Mesendoderm (in vitro differentiated cells): Measurements from ENCODE around the gene NT5DC4.

Source experiments
- DNase-seq: peaks from one replicate; pipeline ENCODE4 v3.0.0; 2013
- H2AK5ac ChIP-seq: 2 replicates; pipeline ENCODE4 v1.6.1; 2013; ENCODE audit warnings: low read length, inconsistent platforms
- H2BK120ac ChIP-seq: 2 replicates; pipeline ENCODE4 v1.6.1; 2013; ENCODE audit warnings: low read depth, mild to moderate bottlenecking, low read length, moderate library complexity, mixed read lengths
- H2BK15ac ChIP-seq: replicated peaks from 2 replicates; pipeline ENCODE4 v1.6.1; 2013; ENCODE audit warnings: low read depth, mild to moderate bottlenecking, moderate library complexity
- H2BK5ac ChIP-seq: 2 replicates; pipeline ENCODE4 v1.6.1; 2013; ENCODE audit warnings: low read length, inconsistent platforms
- H3K18ac ChIP-seq: 2 replicates; pipeline ENCODE4 v1.6.1; 2013; ENCODE audit warnings: mild to moderate bottlenecking, low read length, mixed read lengths
- H3K23ac ChIP-seq: one replicate; pipeline ENCODE4 v1.6.1; 2013; ENCODE audit warnings: low read length
- H3K27ac ChIP-seq: 2 replicates; pipeline ENCODE4 v1.5.1; 2013; ENCODE audit warnings: low read depth, mild to moderate bottlenecking, inconsistent platforms, low read length, moderate library complexity
- H3K27me3 ChIP-seq: 2 replicates; pipeline ENCODE4 v1.6.1; 2013; ENCODE audit warnings: low read length, control low read depth, mild to moderate bottlenecking, inconsistent platforms; ENCODE audit not compliant: insufficient read depth, poor library complexity
- H3K36me3 ChIP-seq: 2 replicates; pipeline ENCODE4 v1.6.1; 2013; ENCODE audit warnings: low read length, inconsistent platforms; ENCODE audit not compliant: control insufficient read depth, insufficient read depth
- H3K4ac ChIP-seq: one replicate; pipeline ENCODE4 v1.6.1; 2013; ENCODE audit warnings: low read depth, mild to moderate bottlenecking, low read length, moderate library complexity
- H3K4me1 ChIP-seq: 2 replicates; pipeline ENCODE4 v1.6.1; 2013; ENCODE audit warnings: low read depth, low read length, inconsistent platforms; ENCODE audit not compliant: control insufficient read depth
- H3K4me2 ChIP-seq: 2 replicates; pipeline ENCODE4 v1.6.1; 2013; ENCODE audit warnings: low read length
- H3K4me3 ChIP-seq: 2 replicates; pipeline ENCODE4 v1.5.1; 2013; ENCODE audit warnings: mild to moderate bottlenecking, low read length
- H3K56ac ChIP-seq: one replicate; pipeline ENCODE4 v1.6.1; 2013; ENCODE audit warnings: low read length
- H3K79me1 ChIP-seq: 2 replicates; pipeline ENCODE4 v1.6.1; 2013; ENCODE audit warnings: low read length, inconsistent platforms
- H3K79me2 ChIP-seq: 2 replicates; pipeline ENCODE4 v1.6.1; 2013; ENCODE audit warnings: mild to moderate bottlenecking, low read length; ENCODE audit not compliant: control insufficient read depth, insufficient read depth
- H3K9ac ChIP-seq: 2 replicates; pipeline ENCODE4 v1.6.1; 2013; ENCODE audit warnings: low read length, inconsistent platforms
- H4K5ac ChIP-seq: one replicate; pipeline ENCODE4 v1.6.1; 2013; ENCODE audit warnings: low read length
- H4K8ac ChIP-seq: one replicate; pipeline ENCODE4 v1.6.1; 2013; ENCODE audit warnings: low read depth, mild to moderate bottlenecking, control low read depth, low read length, moderate library complexity
- WGBS: extraction: QIAGEN DNeasy Blood & Tissue Kit; methylation state at CpG from one replicate; pipeline ENCODE4 v1.1.7; 2013; ENCODE audit warnings: low lambda C conversion rate, missing lambda C conversion rate; ENCODE audit not compliant: insufficient coverage; ENCODE audit errors: extremely low coverage; 5-methylcytosine and 5-hydroxymethylcytosine counted together

NT5DC4 gene

GRCh38 chr2:112730216-112730615, 9.4 kb downstream of the NT5DC4 start:
- H3K27ac ChIP-seq = no peak overlapping the region
- no peak overlapping the region for H3K9ac ChIP-seq
- H2BK15ac ChIP-seq = no peak overlapping the region
- H3K4me1 ChIP-seq = no peaks in the 10 kb centered on the region
- no peaks in the 10 kb centered on the region for H3K27me3 ChIP-seq
- WGBS = no CpG with 5 or more reads among the region's 8 CpGs
- H3K4me3 ChIP-seq = no peak overlapping the region
- no peaks in the 10 kb centered on the region for H3K79me2 ChIP-seq
- H2BK5ac ChIP-seq = no peak overlapping the region
- DNase-seq = no peak
- H3K4ac ChIP-seq = no peak overlapping the region
- no peaks in the 10 kb centered on the region for H3K36me3 ChIP-seq
- no peak overlapping the region for H2BK120ac ChIP-seq
- no peak overlapping the region for H3K23ac ChIP-seq
- no peak overlapping the region for H3K4me2 ChIP-seq
- H3K56ac ChIP-seq = no peak overlapping the region
- H2AK5ac ChIP-seq = no peak overlapping the region
- no peak overlapping the region for H4K5ac ChIP-seq
- H3K18ac ChIP-seq = no peak overlapping the region
- no peaks in the 10 kb centered on the region for H3K79me1 ChIP-seq
- H4K8ac ChIP-seq = no peak overlapping the region

DNA sequence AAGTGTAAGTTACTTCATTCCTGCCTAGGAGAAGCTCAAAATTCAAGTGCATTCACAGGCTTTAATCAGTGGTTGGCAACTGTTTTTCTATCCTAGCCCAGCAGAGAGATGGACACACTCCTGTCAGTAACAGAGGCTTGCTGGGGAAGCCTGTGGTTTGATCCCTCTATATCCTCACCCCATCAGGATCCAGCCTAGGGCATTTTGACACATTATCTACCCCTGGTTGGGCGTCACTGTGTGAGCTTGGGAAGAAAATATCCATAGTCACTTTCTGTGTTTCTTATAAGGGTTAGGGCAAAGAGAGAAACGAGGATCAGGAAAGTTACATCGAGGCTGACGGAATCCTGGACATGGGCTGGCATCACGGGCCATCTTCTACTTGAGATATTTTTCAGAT, 10.0 kb downstream of the NT5DC4 start:
- no peak overlapping the region for H3K56ac ChIP-seq

GRCh38 chr2:112731479-112731878, 10.7 kb downstream of the NT5DC4 start:
- Histone ChIP-seq H2BK5ac (no peak overlapping the region), H4K5ac (no peak overlapping the region), H3K4me3 (no peak overlapping the region), H2AK5ac (no peak overlapping the region), H3K18ac (no peak overlapping the region), H4K8ac (no peak overlapping the region), H2BK15ac (no peak overlapping the region), H3K79me2 (no peaks in the 10 kb centered on the region), H3K9ac (no peak overlapping the region), H3K56ac (no peak overlapping the region), H3K4ac (no peak overlapping the region), H3K79me1 (no peaks in the 10 kb centered on the region), H3K27ac (no peak overlapping the region), H3K27me3 (no peaks in the 10 kb centered on the region), H3K4me2 (no peak overlapping the region), H3K23ac (no peak overlapping the region), H3K4me1 (no peaks in the 10 kb centered on the region), H3K36me3 (no peaks in the 10 kb centered on the region), H2BK120ac (no peak overlapping the region)
- no peak for DNase-seq
- no CpG with 5 or more reads among the region's 2 CpGs for WGBS

More for the DNA sequence above, 10.0 kb downstream of the NT5DC4 start:
- Histone ChIP-seq H3K27me3 (no peaks in the 10 kb centered on the region), H3K79me2 (no peaks in the 10 kb centered on the region), H4K5ac (no peak overlapping the region), H3K4ac (no peak overlapping the region), H3K4me1 (no peaks in the 10 kb centered on the region), H2AK5ac (no peak overlapping the region), H3K79me1 (no peaks in the 10 kb centered on the region), H4K8ac (no peak overlapping the region), H3K4me2 (no peak overlapping the region), H3K18ac (no peak overlapping the region), H2BK15ac (no peak overlapping the region), H3K27ac (no peak overlapping the region), H2BK5ac (no peak overlapping the region), H3K23ac (no peak overlapping the region), H3K36me3 (no peaks in the 10 kb centered on the region), H2BK120ac (no peak overlapping the region), H3K9ac (no peak overlapping the region), H3K4me3 (no peak overlapping the region)
- peak; percentile 37 for DNase-seq
- no CpG with 5 or more reads among the region's 5 CpGs for WGBS

GRCh38 chr2:112733456-112733855, 12.6 kb downstream of the NT5DC4 start:
- Histone ChIP-seq H3K36me3 (peaks cover 2% of the 10 kb centered on the region), H3K4me1 (no peaks in the 10 kb centered on the region), H2AK5ac (no peak overlapping the region), H3K23ac (no peak overlapping the region), H3K9ac (no peak overlapping the region), H2BK15ac (no peak overlapping the region), H3K27ac (no peak overlapping the region), H3K56ac (no peak overlapping the region), H3K79me1 (no peaks in the 10 kb centered on the region), H3K18ac (no peak overlapping the region), H3K4me3 (no peak overlapping the region), H2BK120ac (no peak overlapping the region), H3K4ac (no peak overlapping the region), H3K79me2 (no peaks in the 10 kb centered on the region), H4K8ac (no peak overlapping the region), H4K5ac (no peak overlapping the region), H2BK5ac (no peak overlapping the region), H3K4me2 (no peak overlapping the region), H3K27me3 (no peaks in the 10 kb centered on the region)
- DNase-seq = no peak
- WGBS = no CpG with 5 or more reads among the region's 4 CpGs

DNA sequence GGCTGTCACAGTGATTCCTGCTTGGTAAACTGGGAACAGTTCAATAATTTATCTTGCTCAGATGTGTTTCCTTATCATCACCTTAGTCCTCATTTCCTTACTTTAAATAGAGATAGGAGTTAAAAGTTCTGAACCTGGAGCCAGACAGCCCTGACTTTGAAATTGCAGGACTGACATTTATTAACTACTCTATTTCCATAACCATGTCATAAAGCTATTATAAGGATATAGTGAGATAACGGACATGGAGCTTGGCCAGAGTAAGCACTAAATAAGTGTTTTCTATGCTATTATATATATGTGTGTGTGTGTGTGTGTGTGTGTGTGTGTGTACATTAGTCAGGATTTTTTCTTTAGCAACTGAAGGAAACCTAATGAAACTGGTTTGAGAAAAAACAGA, 13.1 kb downstream of the NT5DC4 start:
- H2BK15ac ChIP-seq = no peak overlapping the region
- no peak overlapping the region for H2AK5ac ChIP-seq
- no peaks in the 10 kb centered on the region for H3K27me3 ChIP-seq
- no peak overlapping the region for H3K9ac ChIP-seq
- H3K56ac ChIP-seq = no peak overlapping the region
- H2BK5ac ChIP-seq = no peak overlapping the region
- no peak overlapping the region for H3K4ac ChIP-seq
- no peak overlapping the region for H3K4me2 ChIP-seq
- H4K8ac ChIP-seq = no peak overlapping the region
- peaks cover 4% of the 10 kb centered on the region for H3K36me3 ChIP-seq
- no peak overlapping the region for H3K4me3 ChIP-seq
- H4K5ac ChIP-seq = no peak overlapping the region
- H3K27ac ChIP-seq = no peak overlapping the region
- DNase-seq = no peak
- no peaks in the 10 kb centered on the region for H3K4me1 ChIP-seq
- H2BK120ac ChIP-seq = no peak overlapping the region
- no peaks in the 10 kb centered on the region for H3K79me2 ChIP-seq
- no peak overlapping the region for H3K23ac ChIP-seq
- no peaks in the 10 kb centered on the region for H3K79me1 ChIP-seq
- whole genome bisulfite sequencing = no CpG with 5 or more reads among the region's 1 CpG
- no peak overlapping the region for H3K18ac ChIP-seq

- H3K79me2 ChIP-seq = no peaks in the 10 kb centered on the region
- H3K4me2 ChIP-seq = no peak overlapping the region
- H3K27ac ChIP-seq = no peak overlapping the region
- H2BK15ac ChIP-seq = no peak overlapping the region
- DNase-seq = no peak
- no peak overlapping the region for H3K4ac ChIP-seq
- no peaks in the 10 kb centered on the region for H3K79me1 ChIP-seq
- H2BK120ac ChIP-seq = no peak overlapping the region
- no peak overlapping the region for H3K9ac ChIP-seq
- no peaks in the 10 kb centered on the region for H3K27me3 ChIP-seq
- H3K23ac ChIP-seq = no peak overlapping the region
- no CpG with 5 or more reads among the region's 1 CpG for WGBS
- H3K18ac ChIP-seq = no peak overlapping the region
- no peak overlapping the region for H4K5ac ChIP-seq
- H4K8ac ChIP-seq = no peak overlapping the region
- H3K36me3 ChIP-seq = peaks cover 4% of the 10 kb centered on the region
- H2BK5ac ChIP-seq = no peak overlapping the region
- no peak overlapping the region for H2AK5ac ChIP-seq
- H3K4me1 ChIP-seq = no peaks in the 10 kb centered on the region
- no peak overlapping the region for H3K4me3 ChIP-seq
- no peak overlapping the region for H3K56ac ChIP-seq
Measured at GRCh38 chr2:112737542-112738232, 16.9 kb downstream of the NT5DC4 start.
